HEK293 (cell line): ENCODE data around the gene SLC26A5.

Experiments
- EGR2 ChIP-seq: fragments of 450-650 bp; formaldehyde crosslinking; IDR thresholded peaks from 2 replicates; pipeline ENCODE4 v1.5.1; 2016; ENCODE audit warnings: low read depth, missing biosample characterization, missing genetic modification characterization
- GLIS1 ChIP-seq: fragments of 450-650 bp; formaldehyde crosslinking; IDR thresholded peaks from 2 replicates; pipeline ENCODE4 v1.5.1; 2016; ENCODE audit warnings: missing biosample characterization, missing genetic modification characterization
- HOXA7 ChIP-seq: sonication (generic); formaldehyde crosslinking; IDR thresholded peaks from 2 replicates; pipeline ENCODE4 v1.8.1; 2022; ENCODE audit warnings: missing genetic modification reagents, borderline replicate concordance
- KLF9 ChIP-seq: fragments of 450-650 bp; formaldehyde crosslinking; IDR thresholded peaks from 2 replicates; pipeline ENCODE4 v1.5.1; 2016; ENCODE audit warnings: missing biosample characterization, missing genetic modification characterization, low read depth
- REST ChIP-seq: fragments of 450-650 bp; formaldehyde crosslinking; IDR thresholded peaks from 2 replicates; pipeline ENCODE4 v1.5.1; 2016; ENCODE audit warnings: missing biosample characterization, missing genetic modification characterization
- SCRT1 ChIP-seq: fragments of 450-650 bp; formaldehyde crosslinking; IDR thresholded peaks from 2 replicates; pipeline ENCODE4 v1.5.1; 2016; ENCODE audit warnings: missing biosample characterization, missing genetic modification characterization, borderline replicate concordance
- SCRT2 ChIP-seq: fragments of 450-650 bp; formaldehyde crosslinking; IDR thresholded peaks from 2 replicates; pipeline ENCODE4 v1.5.1; 2016; ENCODE audit warnings: missing biosample characterization, missing genetic modification characterization
- SP3 ChIP-seq: fragments of 450-650 bp; formaldehyde crosslinking; IDR thresholded peaks from 2 replicates; pipeline ENCODE4 v1.5.1; 2016; ENCODE audit warnings: missing biosample characterization, missing genetic modification characterization
- TRIM28 ChIP-seq: IDR thresholded peaks from 2 replicates; pipeline ENCODE4 v1.6.1; 2011; ENCODE audit warnings: low read length, control low read depth, borderline replicate concordance
- ZBTB1 ChIP-seq: fragments of 450-650 bp; formaldehyde crosslinking; IDR thresholded peaks from 2 replicates; pipeline ENCODE4 v1.5.1; 2016; ENCODE audit warnings: missing biosample characterization, missing genetic modification characterization
- ZBTB44 ChIP-seq: fragments of 450-650 bp; IDR thresholded peaks from 2 replicates; pipeline ENCODE4 v1.5.1; 2018; ENCODE audit warnings: missing biosample characterization, mild to moderate bottlenecking, missing genetic modification characterization
- ZBTB48 ChIP-seq: fragments of 450-650 bp; formaldehyde crosslinking; IDR thresholded peaks from 2 replicates; pipeline ENCODE4 v1.5.1; 2016; ENCODE audit warnings: missing biosample characterization, missing genetic modification characterization
- ZBTB7A ChIP-seq: fragments of 450-650 bp; formaldehyde crosslinking; IDR thresholded peaks from 2 replicates; pipeline ENCODE4 v1.5.1; 2016; ENCODE audit warnings: low read depth, missing biosample characterization, missing genetic modification characterization
- ZNF174 ChIP-seq: fragments of 450-650 bp; formaldehyde crosslinking; IDR thresholded peaks from 2 replicates; pipeline ENCODE4 v1.5.0; 2017; ENCODE audit warnings: missing biosample characterization, mild to moderate bottlenecking, missing genetic modification characterization
- ZNF184 ChIP-seq: fragments of 450-650 bp; IDR thresholded peaks from 2 replicates; pipeline ENCODE4 v1.5.1; 2018; ENCODE audit warnings: missing biosample characterization, mild to moderate bottlenecking, missing genetic modification characterization
- ZNF214 ChIP-seq: fragments of 450-650 bp; formaldehyde crosslinking; IDR thresholded peaks from 2 replicates; pipeline ENCODE4 v1.5.1; 2017; ENCODE audit warnings: missing biosample characterization, mild to moderate bottlenecking, missing genetic modification characterization, borderline replicate concordance
- ZNF274 ChIP-seq, 2 experiments: fragments of 200-500 bp in 1 of 2; fragments of 450-650 bp in 1 of 2; sonication (Bioruptor generic) in 1 of 2; formaldehyde crosslinking in 1 of 2; IDR thresholded peaks; 2 replicates each; pipeline versions ENCODE4 v1.5.1 to v1.6.1; 2014 to 2016; ENCODE audit warnings: borderline replicate concordance in 1 of 2, inconsistent platforms in 1 of 2, low read length in 1 of 2, missing biosample characterization in 1 of 2, missing genetic modification characterization in 1 of 2
- ZNF335 ChIP-seq: fragments of 450-650 bp; formaldehyde crosslinking; conservative IDR thresholded peaks from 2 replicates; pipeline ENCODE4 v1.5.1; 2016; ENCODE audit warnings: missing biosample characterization, missing genetic modification characterization
- ZNF350 ChIP-seq: fragments of 450-650 bp; formaldehyde crosslinking; IDR thresholded peaks from 2 replicates; pipeline ENCODE4 v1.5.0; 2017; ENCODE audit warnings: missing biosample characterization, mild to moderate bottlenecking, missing genetic modification characterization
- ZNF354C ChIP-seq: fragments of 450-650 bp; formaldehyde crosslinking; IDR thresholded peaks from 2 replicates; pipeline ENCODE4 v1.5.1; 2016; ENCODE audit warnings: missing biosample characterization, missing genetic modification characterization, low read depth, borderline replicate concordance
- ZNF366 ChIP-seq: fragments of 450-650 bp; formaldehyde crosslinking; conservative IDR thresholded peaks from 2 replicates; pipeline ENCODE4 v1.5.1; 2016; ENCODE audit warnings: missing biosample characterization, missing genetic modification characterization
- ZNF394 ChIP-seq: fragments of 450-650 bp; formaldehyde crosslinking; IDR thresholded peaks from 2 replicates; pipeline ENCODE4 v1.5.1; 2016; ENCODE audit warnings: missing biosample characterization, missing genetic modification characterization, mild to moderate bottlenecking, moderate library complexity, borderline replicate concordance
- ZNF426 ChIP-seq: fragments of 450-650 bp; formaldehyde crosslinking; IDR thresholded peaks from 2 replicates; pipeline ENCODE4 v1.5.1; 2017; ENCODE audit warnings: missing biosample characterization, missing genetic modification characterization, mild to moderate bottlenecking, inconsistent platforms, moderate library complexity
- ZNF501 ChIP-seq: fragments of 450-650 bp; formaldehyde crosslinking; IDR thresholded peaks from 2 replicates; pipeline ENCODE4 v1.5.1; 2016; ENCODE audit warnings: missing biosample characterization, missing genetic modification characterization
- ZNF561 ChIP-seq: fragments of 450-650 bp; IDR thresholded peaks from 2 replicates; pipeline ENCODE4 v1.5.1; 2018; ENCODE audit warnings: missing biosample characterization, missing genetic modification characterization, borderline replicate concordance
- ZNF580 ChIP-seq: fragments of 450-650 bp; formaldehyde crosslinking; IDR thresholded peaks from 2 replicates; pipeline ENCODE4 v1.5.1; 2016; ENCODE audit warnings: missing biosample characterization, missing genetic modification characterization
- ZNF692 ChIP-seq: fragments of 450-650 bp; formaldehyde crosslinking; IDR thresholded peaks from 2 replicates; pipeline ENCODE4 v1.5.1; 2016; ENCODE audit warnings: missing biosample characterization, missing genetic modification characterization
- ZNF76 ChIP-seq: fragments of 450-650 bp; formaldehyde crosslinking; IDR thresholded peaks from 2 replicates; pipeline ENCODE4; 2016; ENCODE audit warnings: low read depth, missing biosample characterization, missing genetic modification characterization, borderline replicate concordance
- ZNF843 ChIP-seq: fragments of 450-650 bp; formaldehyde crosslinking; IDR thresholded peaks from 2 replicates; pipeline ENCODE4 v1.5.1; 2016; ENCODE audit warnings: missing biosample characterization, missing genetic modification characterization
- ZSCAN18 ChIP-seq: fragments of 450-650 bp; formaldehyde crosslinking; IDR thresholded peaks from 2 replicates; pipeline ENCODE4 v1.5.1; 2016; ENCODE audit warnings: missing biosample characterization, missing genetic modification characterization

SLC26A5 gene

DNA sequence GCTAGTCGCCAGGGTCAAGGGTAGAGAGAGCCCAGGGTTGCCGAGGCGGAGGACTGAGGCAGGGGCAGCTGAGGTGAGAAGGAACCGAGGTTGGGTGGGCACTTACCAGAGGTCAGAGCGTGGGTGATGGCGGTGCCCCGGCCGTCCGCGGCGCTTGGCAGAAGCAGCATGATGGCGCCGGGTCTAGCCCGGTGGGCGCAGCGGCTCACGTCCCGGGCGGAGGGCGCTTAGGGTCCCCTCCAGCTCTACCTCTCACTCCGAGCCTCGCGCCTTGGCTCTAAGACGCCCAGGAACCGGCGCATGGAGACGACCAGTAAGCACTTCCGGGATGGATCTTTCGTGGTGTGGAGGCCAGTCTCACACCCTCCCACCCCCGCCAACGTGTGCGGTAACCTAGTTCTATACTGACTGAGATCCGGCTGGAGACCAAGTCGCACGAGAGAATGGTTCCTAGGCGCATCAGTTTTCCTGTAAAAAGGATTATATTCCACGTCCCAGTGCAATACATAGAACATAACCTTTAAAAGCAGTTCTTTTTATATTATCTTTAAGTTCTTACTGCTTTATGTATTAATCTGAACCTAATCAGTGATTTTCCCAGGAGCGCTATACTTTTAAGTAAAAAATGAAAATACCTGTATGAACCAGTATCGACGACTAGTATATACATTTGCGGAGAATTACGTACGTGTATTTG lies 101.4 kb downstream of the SLC26A5 start, which contains the start of gene DNAJC2 (continued):
- TF ChIP-seq ZBTB7A (tag by site-specific recombination), result peak; percentile 88
- 0 out of 2 replicates have a peak, but pooled peaks have one; percentile 24 for TF ChIP-seq ZNF366
- TF ChIP-seq SP3 (tag by site-specific recombination), result peak; percentile 53
- 0 out of 2 replicates have a peak, but pooled peaks have one; percentile 60 for TF ChIP-seq TRIM28
- TF ChIP-seq ZNF426 (tag by site-specific recombination), result no peak
- TF ChIP-seq SCRT1 (tag by site-specific recombination), result 0 out of 2 replicates have a peak, but pooled peaks have one; percentile 39
- peak; percentile 52 for TF ChIP-seq SCRT2 (tag by site-specific recombination)
- TF ChIP-seq ZNF274 (IDR thresholded peaks at IDR 0.05; ENCODE audit: low read length), result no peak
- TF ChIP-seq ZNF274 (tag by site-specific recombination; IDR thresholded peaks at IDR 0.05; ENCODE audit: borderline replicate concordance), result no peak
- TF ChIP-seq ZNF580 (tag by site-specific recombination), result peak; percentile 99
- no peak for TF ChIP-seq HOXA7 (CRISPR knock-in tag)
- TF ChIP-seq ZNF394 (tag by site-specific recombination), result peak; percentile 77
- TF ChIP-seq GLIS1 (tag by site-specific recombination), result peak; percentile 91
- 0 out of 2 replicates have a peak, but pooled peaks have one; percentile 15 for TF ChIP-seq ZNF174 (tag by site-specific recombination)
- TF ChIP-seq EGR2 (tag by site-specific recombination), result peak; percentile 92
- TF ChIP-seq ZNF76 (tag by site-specific recombination), result peak; percentile 44; the same call in 1 of the 2 replicates
- TF ChIP-seq REST, result peak; percentile 36
- TF ChIP-seq ZNF561 (tag by site-specific recombination), result peak; percentile 66
- TF ChIP-seq ZNF843, result peak; percentile 53
- TF ChIP-seq KLF9, result peak; percentile 73; the same call in 1 of the 2 replicates
- no peak for TF ChIP-seq ZNF214
- TF ChIP-seq ZNF335 (tag by site-specific recombination), result peak; percentile 76
- TF ChIP-seq ZNF354C (tag by site-specific recombination), result no peak
- 0 out of 2 replicates have a peak, but pooled peaks have one; percentile 49 for TF ChIP-seq ZNF184 (tag by site-specific recombination)
- peak; percentile 83 for TF ChIP-seq ZNF692
- peak; percentile 64; the same call in 1 of the 2 replicates for TF ChIP-seq ZBTB44
- no peak for TF ChIP-seq ZNF350 (tag by site-specific recombination)
- TF ChIP-seq ZSCAN18, result 0 out of 2 replicates have a peak, but pooled peaks have one; percentile 24
- TF ChIP-seq ZNF501 (tag by site-specific recombination), result peak; percentile 92
- peak; percentile 98 for TF ChIP-seq ZBTB1
- TF ChIP-seq ZBTB48, result peak; percentile 84
